Loucy (cell line): ENCODE measurements around the gene ABHD17A.
"Not testable (repeated sequence)": the region's sequence is repeated elsewhere in the genome, so short reads cannot be mapped to it uniquely, and the experiment has no call there.

ENCODE experiments used
- H2AFZ ChIP-seq: fragments of 200-600 bp; sonication (generic); 2 replicates; pipeline ENCODE4 v1.6.0; 2016; ENCODE audit warnings: antibody characterized with exemption, mild to moderate bottlenecking, low read length, moderate library complexity
- H3F3A ChIP-seq: fragments of 200-600 bp; 2 replicates; pipeline ENCODE4 v1.6.0; 2016; ENCODE audit warnings: antibody characterized with exemption, low read depth, mild to moderate bottlenecking
- H3K27me3 ChIP-seq: fragments of 200-600 bp; sonication (generic); 2 replicates; pipeline ENCODE4 v1.6.1; 2014; ENCODE audit warnings: low read length, mild to moderate bottlenecking; ENCODE audit not compliant: insufficient read depth, poor library complexity, severe bottlenecking
- H3K36me3 ChIP-seq: fragments of 200-600 bp; sonication (generic); 2 replicates; pipeline ENCODE4 v1.6.1; 2016; ENCODE audit warnings: low read length; ENCODE audit not compliant: insufficient read depth
- H3K4me1 ChIP-seq: fragments of 200-600 bp; sonication (generic); 2 replicates; pipeline ENCODE4 v1.5.1; 2014; ENCODE audit warnings: low read length, mild to moderate bottlenecking; ENCODE audit not compliant: insufficient read depth, poor library complexity, severe bottlenecking
- H3K4me2 ChIP-seq: fragments of 200-600 bp; sonication (generic); 2 replicates; pipeline ENCODE4 v1.6.0; 2014; ENCODE audit warnings: antibody characterized with exemption, low read length, low read depth, mild to moderate bottlenecking; ENCODE audit not compliant: poor library complexity, severe bottlenecking
- H3K4me3 ChIP-seq: fragments of 200-600 bp; sonication (generic); 2 replicates; pipeline ENCODE4 v1.5.1; 2014; ENCODE audit warnings: low read length, mild to moderate bottlenecking, mixed read lengths; ENCODE audit not compliant: poor library complexity, severe bottlenecking
- H3K79me2 ChIP-seq: fragments of 200-600 bp; sonication (generic); 2 replicates; pipeline ENCODE4 v1.6.1; 2014; ENCODE audit warnings: low read length; ENCODE audit not compliant: insufficient read depth
- H3K9ac ChIP-seq: fragments of 200-600 bp; sonication (generic); 2 replicates; pipeline ENCODE4 v1.6.0; 2014; ENCODE audit warnings: mild to moderate bottlenecking, low read depth, low read length, moderate library complexity; ENCODE audit not compliant: poor library complexity, severe bottlenecking
- H3K9me2 ChIP-seq: fragments of 200-600 bp; sonication (generic); replicated peaks from 2 replicates; pipeline ENCODE4 v1.6.1; 2016; ENCODE audit warnings: low read depth, low read length, mixed read lengths
- H3K9me3 ChIP-seq: fragments of 200-600 bp; sonication (generic); 2 replicates; pipeline ENCODE4 v1.6.1; 2014; ENCODE audit warnings: mild to moderate bottlenecking, antibody characterized with exemption, low read length, low read depth; ENCODE audit not compliant: insufficient read depth
- H4K20me1 ChIP-seq: fragments of 200-600 bp; sonication (generic); 2 replicates; pipeline ENCODE4 v1.6.0; 2014; ENCODE audit warnings: antibody characterized with exemption, low read length, mild to moderate bottlenecking; ENCODE audit not compliant: insufficient read depth, poor library complexity, severe bottlenecking
- CTCF ChIP-seq: fragments of 200-600 bp; sonication (generic); conservative IDR thresholded peaks from 2 replicates; pipeline ENCODE4 v1.5.1; 2014; ENCODE audit warnings: mild to moderate bottlenecking, antibody characterized with exemption, low read length
- EZH2phosphoT487 ChIP-seq: fragments of 200-600 bp; IDR thresholded peaks from 2 replicates; pipeline ENCODE4 v1.6.1; 2018; ENCODE audit warnings: antibody characterized with exemption, mild to moderate bottlenecking, moderate library complexity, borderline replicate concordance

The ABHD17A gene

GRCh38 chr19:1882786-1883692, 2.3 kb downstream of the ABHD17A start:
- no peak for TF ChIP-seq CTCF
- no peak for TF ChIP-seq EZH2phosphoT487
- Histone ChIP-seq H2AFZ (no peak overlapping the region), H3K27me3 (no peaks in the 10 kb centered on the region), H3K4me2 (peak overlapping the region; percentile 84), H3K9me2 (no peaks in the 10 kb centered on the region), H3K4me3 (peak overlapping the region; percentile 97), H3K4me1 (peaks cover 32% of the 10 kb centered on the region), H3K79me2 (peaks cover 48% of the 10 kb centered on the region), H4K20me1 (peaks cover 38% of the 10 kb centered on the region), H3K36me3 (no peaks in the 10 kb centered on the region), H3K9me3 (no peaks in the 10 kb centered on the region), H3K9ac (peak overlapping the region; percentile 85), H3F3A (no peaks in the 10 kb centered on the region)

- Histone ChIP-seq H3K79me2 (peaks cover 48% of the 10 kb centered on the region), H3K4me1 (peaks cover 32% of the 10 kb centered on the region), H3F3A (no peaks in the 10 kb centered on the region), H3K9ac (peak overlapping the region; percentile 85), H2AFZ (no peak overlapping the region), H3K36me3 (no peaks in the 10 kb centered on the region), H3K9me3 (no peaks in the 10 kb centered on the region), H3K9me2 (no peaks in the 10 kb centered on the region), H3K27me3 (no peaks in the 10 kb centered on the region), H3K4me2 (peak overlapping the region; percentile 84), H4K20me1 (peaks cover 38% of the 10 kb centered on the region), H3K4me3 (peak overlapping the region; percentile 97)
- TF ChIP-seq EZH2phosphoT487 (no peak), CTCF (no peak)
These were observed 3.1 kb downstream of the ABHD17A start for GRCh38 chr19:1882089-1882785.

- Histone ChIP-seq H3K9ac (peak overlapping the region; percentile 85), H3K4me2 (peak overlapping the region; percentile 84)
- H3K27me3 ChIP-seq = not testable (repeated sequence)
These were observed 3.8 kb downstream of the ABHD17A start for GRCh38 chr19:1881393-1882088.

More at GRCh38 chr19:1881393-1882088, 3.8 kb downstream of the ABHD17A start:
- H3K36me3 ChIP-seq, H3F3A ChIP-seq, H2AFZ ChIP-seq, H3K9me3 ChIP-seq, H3K9me2 ChIP-seq: not testable (repeated sequence)
- Histone ChIP-seq H3K4me3 (peak overlapping the region; percentile 97), H3K79me2 (peaks cover 48% of the 10 kb centered on the region), H4K20me1 (peaks cover 38% of the 10 kb centered on the region), H3K4me1 (peaks cover 34% of the 10 kb centered on the region)
